Stimulated activated CD8-positive, alpha-beta memory T cell treated with anti-CD3 and anti-CD28 coated beads, Interleukin-7, amount 100 ng/mL, for 24 hours (primary cell): Measurements from ENCODE around the gene SLC38A11.

Source experiments
- DNase-seq: peaks from one replicate; pipeline ENCODE4 v3.0.0-alpha.2; 2020; ENCODE audit warnings: low read depth

Gene SLC38A11

GRCh38 chr2:164969909-164970690 lies 14.8 kb upstream of the SLC38A11 start:
- DNase-seq: no peak

- no peak for DNase-seq
Observed at GRCh38 chr2:164967781-164968228, 12.5 kb upstream of the SLC38A11 start.

- DNase-seq: no peak
Observed at GRCh38 chr2:164967361-164967760, 12.0 kb upstream of the SLC38A11 start.

- no peak for DNase-seq
Observed at GRCh38 chr2:164964700-164965099, 9.4 kb upstream of the SLC38A11 start.

- DNase-seq: no peak
Observed at GRCh38 chr2:164960159-164960558, 4.8 kb upstream of the SLC38A11 start.

GRCh38 chr2:164954186-164954585 lies 1.1 kb downstream of the SLC38A11 start:
- DNase-seq: no peak

GRCh38 chr2:164953279-164953678 lies 2.0 kb downstream of the SLC38A11 start:
- DNase-seq: no peak

- DNase-seq: no peak
Observed at GRCh38 chr2:164952057-164952702, 3.1 kb downstream of the SLC38A11 start.

GRCh38 chr2:164948540-164948939 lies 6.8 kb downstream of the SLC38A11 start:
- no peak for DNase-seq

GRCh38 chr2:164947281-164947680 lies 8.0 kb downstream of the SLC38A11 start:
- DNase-seq: no peak

GRCh38 chr2:164943289-164943688 lies 12.0 kb downstream of the SLC38A11 start:
- DNase-seq: no peak

- no peak for DNase-seq
Observed at GRCh38 chr2:164937864-164938401, 17.4 kb downstream of the SLC38A11 start.

- no peak for DNase-seq
Observed at GRCh38 chr2:164935118-164936101, 19.9 kb downstream of the SLC38A11 start.

- no peak for DNase-seq
Observed at GRCh38 chr2:164934401-164935117, 20.8 kb downstream of the SLC38A11 start.

- no peak for DNase-seq
Observed at GRCh38 chr2:164933671-164934189, 21.6 kb downstream of the SLC38A11 start.

GRCh38 chr2:164932377-164932776 lies 22.9 kb downstream of the SLC38A11 start:
- no peak for DNase-seq

- no peak for DNase-seq
Observed at GRCh38 chr2:164928101-164928673, 27.1 kb downstream of the SLC38A11 start.

GRCh38 chr2:164922134-164922533 lies 33.2 kb downstream of the SLC38A11 start:
- no peak for DNase-seq

GRCh38 chr2:164920430-164920829 lies 34.9 kb downstream of the SLC38A11 start:
- DNase-seq: no peak

- DNase-seq: no peak
Observed at GRCh38 chr2:164917296-164917903, 37.9 kb downstream of the SLC38A11 start.
